ENCODE results near the gene NAALADL2. TPM values are rescaled to one million over a fixed set of nuclear protein-coding genes. Genes with fewer than 3 reads are reported as not detected.

The NAALADL2 gene
- total and polyA plus RNA-seq, 2 of the 8 experiments (the other 6 are each of a cell fraction or from before 2014, with no cell fraction given) = 0.12 to 0.22 TPM

DNA sequence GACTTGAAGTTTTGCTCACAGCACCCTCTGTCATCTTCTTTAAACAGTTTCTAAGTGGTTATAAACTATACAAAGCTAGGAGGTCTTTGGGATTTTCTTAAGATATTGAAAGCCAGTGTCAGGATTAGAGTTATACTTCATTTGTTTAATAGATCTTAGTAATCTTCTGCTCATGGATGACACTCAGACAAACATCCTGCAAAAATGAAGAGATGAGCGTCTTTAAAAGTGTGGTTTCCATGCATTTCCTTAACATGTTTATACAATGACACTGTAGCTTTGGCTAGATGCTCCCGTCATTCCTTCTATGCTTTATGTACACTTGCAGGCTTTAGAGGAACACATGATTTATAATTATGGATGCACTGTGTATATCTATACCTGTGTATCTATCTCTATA is 182.2 kb downstream of the NAALADL2 start:
- H3K4me2 ChIP-seq (ENCODE audit: insufficient read depth in 1 of 2, low read depth in 2 of 2, low read length in 2 of 2) = no peak overlapping the region
- no peaks in the 10 kb centered on the region for H4K20me1 ChIP-seq (replicated peaks in 1 of 2; ENCODE audit: control insufficient read depth in 1 of 2, insufficient read depth in 2 of 2, low read length in 2 of 2)
- no peak overlapping the region for H3K9ac ChIP-seq (replicated peaks in 1 of 4; ENCODE audit: extremely low read depth in 1 of 4, low read depth in 3 of 4, low read length in 3 of 4)
- H3K14ac ChIP-seq (ENCODE audit: insufficient read length) = no peak overlapping the region
- no peak overlapping the region for H2BK120ac ChIP-seq (replicated peaks; ENCODE audit: low read depth, low read length)
- no peaks in the 10 kb centered on the region for H3K79me2 ChIP-seq (ENCODE audit: control insufficient read depth in 1 of 2, insufficient read depth in 2 of 2, low read length in 2 of 2)
- FAIRE-seq = no peak
- no peak overlapping the region for H2BK12ac ChIP-seq (ENCODE audit: low read depth, low read length)
- H2AK5ac ChIP-seq (ENCODE audit: low read depth, low read length) = no peak overlapping the region
- no peaks in the 10 kb centered on the region for H3K23me2 ChIP-seq (ENCODE audit: low read depth, low read length)
- 59% methylated on average over 2 of the region's 2 CpGs; no CpG with 5 or more reads in 1 of the 2 experiments for WGBS, 2 experiments (ENCODE audit: extremely low coverage in 1 of 2, insufficient coverage in 1 of 2, insufficient read length in 1 of 2, insufficient replicate concordance in 2 of 2, low coverage in 1 of 2, low lambda C conversion rate in 2 of 2, missing lambda C conversion rate in 1 of 2)
- no peaks in the 10 kb centered on the region for H3K36me3 ChIP-seq (ENCODE audit: control insufficient read depth in 2 of 4, insufficient read depth in 4 of 4, low read length in 3 of 4)
- POLR2A ChIA-PET (ENCODE audit: partially characterized antibody) = no interaction called here
- H2BK20ac ChIP-seq (ENCODE audit: low read length) = no peak overlapping the region
- TF ChIP-seq RAD21 (IDR thresholded peaks at IDR 0.05 in 1 of 2, conservative IDR thresholded peaks at IDR 0.05 in 1 of 2; ENCODE audit: low read depth in 2 of 2, low read length in 2 of 2) (no peak), BRCA1 (IDR thresholded peaks at IDR 0.05; ENCODE audit: low read depth, low read length) (no peak), JUN (IDR thresholded peaks at IDR 0.05; ENCODE audit: low read depth, low read length) (no peak), CHD1 (IDR thresholded peaks at IDR 0.05; ENCODE audit: low read depth, low read length) (no peak), HDAC6 (IDR thresholded peaks at IDR 0.05; ENCODE audit: low read depth, low read length) (no peak)
- H2BK15ac ChIP-seq (ENCODE audit: low read length) = no peak overlapping the region
- H4K8ac ChIP-seq (ENCODE audit: extremely low read depth, insufficient read depth, low read length) = no peak overlapping the region
- peaks cover 0 to 1% (median 0%) of the 10 kb centered on the region in 4 experiments; a peak in 1 of 7 replicates for H3K27me3 ChIP-seq (replicated peaks in 1 of 4; ENCODE audit: control insufficient read depth in 3 of 4, extremely low read depth in 1 of 4, insufficient read depth in 3 of 4, low read length in 3 of 4)
- no peak overlapping the region for H2AFZ ChIP-seq (ENCODE audit: low read length)
- no peak for DNase-seq (ENCODE audit: low read depth in 1 of 2, low spot score in 2 of 2)
- no peak overlapping the region for H4K5ac ChIP-seq (ENCODE audit: insufficient read length, low read depth, low read length)
- H3K79me1 ChIP-seq (ENCODE audit: low read depth, low read length) = no peaks in the 10 kb centered on the region
- H3K27ac ChIP-seq (ENCODE audit: low read depth, low read length) = no peak overlapping the region
- CTCF ChIA-PET (ENCODE audit: partially characterized antibody) = no interaction called here
- H2BK5ac ChIP-seq (ENCODE audit: low read depth, low read length) = no peak overlapping the region
- H3K23ac ChIP-seq (ENCODE audit: insufficient read length) = no peak overlapping the region
- no peaks in the 10 kb centered on the region for H3K4me1 ChIP-seq (replicated peaks in 1 of 4; ENCODE audit: control insufficient read depth in 3 of 4, insufficient read depth in 4 of 4, low read length in 3 of 4)
- no peaks in the 10 kb centered on the region for H3K9me3 ChIP-seq (ENCODE audit: insufficient read depth in 2 of 2, low read depth in 1 of 2, low read length in 1 of 2)
- H4K91ac ChIP-seq (replicated peaks; ENCODE audit: insufficient read length, low read length) = no peak overlapping the region
- H3K18ac ChIP-seq (ENCODE audit: extremely low read depth, low read length) = no peak overlapping the region
- H3K4ac ChIP-seq (replicated peaks; ENCODE audit: insufficient read length, low read depth, low read length) = no peak overlapping the region
- no peak overlapping the region for H3K4me3 ChIP-seq (ENCODE audit: extremely low read depth in 1 of 4, insufficient read depth in 2 of 4, low read depth in 3 of 4, low read length in 4 of 4)
- H3K56ac ChIP-seq (replicated peaks; ENCODE audit: insufficient read length, low read depth, low read length) = no peak overlapping the region
